ENCODE data around the gene MRPL32. TPM values are rescaled to one million over a fixed set of nuclear protein-coding genes. Genes with fewer than 3 reads are reported as not detected.

Gene MRPL32
- total and polyA plus RNA-seq, 8 donors = 19.7 to 51.9 (median 26.3) TPM

GRCh38 chr7:42959549-42959948 lies 27.4 kb downstream of the MRPL32 start:
- Histone ChIP-seq H3K4me3 (no peak overlapping the region), H3K4me1 (no peaks in the 10 kb centered on the region), H3K27me3 (no peaks in the 10 kb centered on the region), H3K27ac (no peak overlapping the region), H3K36me3 (no peaks in the 10 kb centered on the region), H3K9me3 (no peaks in the 10 kb centered on the region)
- intact Hi-C loops (cut with DNase I) = no loop called here
- TF ChIP-seq, protein P1, sequence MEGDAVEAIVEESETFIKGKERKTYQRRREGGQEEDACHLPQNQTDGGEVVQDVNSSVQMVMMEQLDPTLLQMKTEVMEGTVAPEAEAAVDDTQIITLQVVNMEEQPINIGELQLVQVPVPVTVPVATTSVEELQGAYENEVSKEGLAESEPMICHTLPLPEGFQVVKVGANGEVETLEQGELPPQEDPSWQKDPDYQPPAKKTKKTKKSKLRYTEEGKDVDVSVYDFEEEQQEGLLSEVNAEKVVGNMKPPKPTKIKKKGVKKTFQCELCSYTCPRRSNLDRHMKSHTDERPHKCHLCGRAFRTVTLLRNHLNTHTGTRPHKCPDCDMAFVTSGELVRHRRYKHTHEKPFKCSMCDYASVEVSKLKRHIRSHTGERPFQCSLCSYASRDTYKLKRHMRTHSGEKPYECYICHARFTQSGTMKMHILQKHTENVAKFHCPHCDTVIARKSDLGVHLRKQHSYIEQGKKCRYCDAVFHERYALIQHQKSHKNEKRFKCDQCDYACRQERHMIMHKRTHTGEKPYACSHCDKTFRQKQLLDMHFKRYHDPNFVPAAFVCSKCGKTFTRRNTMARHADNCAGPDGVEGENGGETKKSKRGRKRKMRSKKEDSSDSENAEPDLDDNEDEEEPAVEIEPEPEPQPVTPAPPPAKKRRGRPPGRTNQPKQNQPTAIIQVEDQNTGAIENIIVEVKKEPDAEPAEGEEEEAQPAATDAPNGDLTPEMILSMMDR (IDR thresholded peaks at IDR 0.05) = no peak
- FAIRE-seq = no peak
- no peak for ATAC-seq
- 54 to 69% methylated on average over 2 of the region's 2 CpGs for WGBS, 2 donors
- DNase-seq = no peak

DNA sequence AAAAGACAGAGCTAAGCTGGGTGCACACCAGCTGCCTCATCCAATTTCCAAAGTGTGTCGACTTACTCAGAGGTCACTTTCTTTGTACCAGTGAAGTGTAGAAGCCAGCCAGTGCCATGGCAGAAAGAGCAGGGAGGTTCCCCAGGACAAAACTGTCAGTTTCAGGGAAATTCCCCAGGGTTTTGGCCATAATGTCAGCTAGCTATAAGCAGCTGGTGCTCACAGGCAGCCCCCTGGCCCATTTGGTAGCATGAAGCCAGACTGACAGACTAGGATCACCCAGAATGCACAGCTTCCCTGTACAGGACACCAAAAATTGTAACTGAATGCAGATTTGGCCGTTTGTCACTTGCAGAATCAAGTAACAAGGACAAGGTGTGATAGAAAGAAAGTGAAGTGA lies 28.6 kb downstream of the MRPL32 start:
- H3K27ac ChIP-seq = no peak overlapping the region
- intact Hi-C loops (cut with DNase I) = no loop called here
- no peak overlapping the region for H3K4me3 ChIP-seq
- H3K36me3 ChIP-seq = no peaks in the 10 kb centered on the region
- TF ChIP-seq, protein P1 (IDR thresholded peaks at IDR 0.05) = no peak
- no peak for DNase-seq
- H3K4me1 ChIP-seq = no peaks in the 10 kb centered on the region
- H3K27me3 ChIP-seq = no peaks in the 10 kb centered on the region
- ATAC-seq = no peak
- H3K9me3 ChIP-seq = no peaks in the 10 kb centered on the region
- no peak for FAIRE-seq
- 51 to 63% methylated on average over 2 of the region's 2 CpGs for WGBS, 2 donors

- intact Hi-C loops (cut with DNase I) = no loop called here
- H3K4me1 ChIP-seq = no peaks in the 10 kb centered on the region
- FAIRE-seq (no peak), ATAC-seq (no peak), DNase-seq (no peak)
- 48 to 60% methylated on average over 2 of the region's 2 CpGs for WGBS, 2 donors
- H3K9me3 ChIP-seq = no peaks in the 10 kb centered on the region
- no peak overlapping the region for H3K4me3 ChIP-seq
- TF ChIP-seq, protein P1 (IDR thresholded peaks at IDR 0.05) = no peak
- no peaks in the 10 kb centered on the region for H3K36me3 ChIP-seq
- H3K27me3 ChIP-seq = no peaks in the 10 kb centered on the region
- H3K27ac ChIP-seq = no peak overlapping the region
These were observed 29.0 kb downstream of the MRPL32 start for GRCh38 chr7:42961170-42961569.

DNA sequence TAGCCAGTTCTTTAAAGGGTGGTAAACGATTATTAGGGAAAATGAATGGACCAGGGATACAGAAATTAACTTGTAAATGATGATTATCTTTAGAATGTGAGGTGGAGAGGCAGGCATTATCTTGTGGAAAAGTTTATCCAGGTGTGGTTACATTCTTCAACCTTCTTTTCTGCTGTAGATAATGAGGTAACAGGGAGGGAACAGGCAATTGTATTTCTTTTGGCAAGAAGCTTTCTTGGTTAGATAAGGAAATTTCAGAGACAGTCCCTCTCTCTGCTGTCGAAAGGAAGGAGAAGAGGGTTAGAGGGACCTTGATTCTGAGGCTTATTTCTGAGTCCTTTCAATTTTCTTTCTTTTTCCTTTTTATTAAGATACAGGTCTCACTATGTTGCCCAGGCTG lies 32.1 kb downstream of the MRPL32 start:
- DNase-seq (no peak), ATAC-seq (no peak), FAIRE-seq (no peak)
- intact Hi-C loops (cut with DNase I) = no loop called here
- H3K36me3 ChIP-seq = no peaks in the 10 kb centered on the region
- H3K4me3 ChIP-seq = no peak overlapping the region
- no peaks in the 10 kb centered on the region for H3K4me1 ChIP-seq
- WGBS, 2 donors = 29 to 41% methylated on average over 2 of the region's 2 CpGs
- H3K27ac ChIP-seq = no peak overlapping the region
- TF ChIP-seq, protein P1 (IDR thresholded peaks at IDR 0.05) = no peak
- no peaks in the 10 kb centered on the region for H3K9me3 ChIP-seq
- H3K27me3 ChIP-seq = no peaks in the 10 kb centered on the region

- TF ChIP-seq, protein P1 (IDR thresholded peaks at IDR 0.05) = no peak
- no peaks in the 10 kb centered on the region for H3K36me3 ChIP-seq
- H3K27me3 ChIP-seq = no peaks in the 10 kb centered on the region
- no peak for FAIRE-seq
- no peak for DNase-seq
- H3K9me3 ChIP-seq = no peaks in the 10 kb centered on the region
- no peak overlapping the region for H3K27ac ChIP-seq
- WGBS, 2 donors = 45 to 50% methylated on average over 6 of the region's 6 CpGs
- intact Hi-C loops (cut with DNase I) = no loop called here
- no peak for ATAC-seq
- no peaks in the 10 kb centered on the region for H3K4me1 ChIP-seq
- H3K4me3 ChIP-seq = no peak overlapping the region
These were observed 33.0 kb downstream of the MRPL32 start for GRCh38 chr7:42964849-42965805.
